Measurements from ENCODE around the gene APEH.

- TF ChIP-seq POLR2A (IDR thresholded peaks at IDR 0.05; ENCODE audit: low read depth) (no peak), CTCF (IDR thresholded peaks at IDR 0.05) (no peak)
These were observed 47.4 kb downstream of the APEH start for GRCh38 chr3:49721596-49721895.

Data from esophagus muscularis mucosa (tissue), 3 donors.